ENCODE measurements around the gene RHBDL2. TPM values are rescaled to one million over a fixed set of nuclear protein-coding genes. Genes with fewer than 3 reads are reported as not detected.

The RHBDL2 gene
- total RNA-seq, 1 experiment from 2014 or later, result not detected

DNA sequence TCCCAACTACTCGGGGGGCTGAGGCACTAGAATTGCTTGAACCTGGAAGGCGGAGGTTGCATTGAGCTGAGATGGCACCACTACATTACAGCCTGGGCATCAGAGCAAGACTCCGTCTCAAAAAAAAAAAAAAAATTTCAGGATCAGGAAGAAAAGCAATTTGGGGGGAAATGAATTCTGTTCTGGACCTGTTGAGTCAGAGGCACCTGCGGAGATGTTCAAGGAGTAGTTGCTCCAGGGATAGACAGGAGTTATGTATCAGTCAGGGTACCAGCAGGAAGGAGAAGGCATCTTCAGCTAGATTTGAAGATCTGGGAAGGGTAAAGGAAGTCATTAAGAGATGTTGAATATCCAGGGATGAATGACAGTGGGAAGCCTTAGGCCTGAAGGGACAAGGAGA lies 2.9 kb upstream of the RHBDL2 start:
- intact Hi-C loops (cut with micrococcal nuclease), result no loop called here
- Histone ChIP-seq H4K20me1 (ENCODE audit: insufficient read depth) (no peaks in the 10 kb centered on the region), H3K4me2 (ENCODE audit: low read length) (no peak overlapping the region), H3K4me1 (ENCODE audit: control insufficient read depth in 1 of 2, insufficient read depth in 2 of 2, low read length in 2 of 2) (no peaks in the 10 kb centered on the region), H3K27me3 (ENCODE audit: insufficient read depth, low read length) (no peaks in the 10 kb centered on the region), H3K79me2 (ENCODE audit: insufficient read depth, low read length) (no peaks in the 10 kb centered on the region), H3K27ac (ENCODE audit: low read depth, low read length) (no peak overlapping the region), H3K4me3 (replicated peaks in 1 of 2; ENCODE audit: low read depth in 1 of 2, low read length in 2 of 2) (no peak overlapping the region), H2AFZ (ENCODE audit: low read depth, low read length, poor library complexity, severe bottlenecking) (no peak overlapping the region), H3K36me3 (ENCODE audit: control insufficient read depth in 1 of 2, insufficient read depth in 2 of 2, low read length in 2 of 2) (no peaks in the 10 kb centered on the region), H3K9ac (ENCODE audit: low read length) (no peak overlapping the region), H3K9me2 (ENCODE audit: insufficient read depth) (no peaks in the 10 kb centered on the region), H3K9me3 (ENCODE audit: control insufficient read depth in 1 of 2, insufficient read depth in 1 of 2, low read depth in 1 of 2, low read length in 2 of 2) (no peaks in the 10 kb centered on the region)
- ChIA-PET RAD21 (ENCODE audit: low non-redundant PET in 1 of 2, low total read pairs in 2 of 2, uncharacterized antibody in 2 of 2, unreplicated experiment in 2 of 2) (no interaction called here), POLR2A (no interaction called here), CTCF (no interaction called here)
- no TSS peak for BruUV-seq (replicated peaks)
- DNase-seq (ENCODE audit: low read depth, low spot score) (no peak), ATAC-seq (no peak)
- TF ChIP-seq TCF7L2 (IDR thresholded peaks at IDR 0.05; ENCODE audit: borderline replicate concordance, extremely low read depth, insufficient read depth, insufficient read length), result no peak
- TF ChIP-seq ZNF274 (IDR thresholded peaks at IDR 0.05; ENCODE audit: low read depth, low read length), result no peak
- TF ChIP-seq ZFX (IDR thresholded peaks at IDR 0.05), result no peak
- no peak for TF ChIP-seq SIN3A (IDR thresholded peaks at IDR 0.05; ENCODE audit: low read depth)
- no peak for TF ChIP-seq EZH2phosphoT487 (IDR thresholded peaks at IDR 0.05; ENCODE audit: borderline replicate concordance)
- TF ChIP-seq CBX3 (IDR thresholded peaks at IDR 0.05; ENCODE audit: low read depth), result no peak
- TF ChIP-seq, protein P1, sequence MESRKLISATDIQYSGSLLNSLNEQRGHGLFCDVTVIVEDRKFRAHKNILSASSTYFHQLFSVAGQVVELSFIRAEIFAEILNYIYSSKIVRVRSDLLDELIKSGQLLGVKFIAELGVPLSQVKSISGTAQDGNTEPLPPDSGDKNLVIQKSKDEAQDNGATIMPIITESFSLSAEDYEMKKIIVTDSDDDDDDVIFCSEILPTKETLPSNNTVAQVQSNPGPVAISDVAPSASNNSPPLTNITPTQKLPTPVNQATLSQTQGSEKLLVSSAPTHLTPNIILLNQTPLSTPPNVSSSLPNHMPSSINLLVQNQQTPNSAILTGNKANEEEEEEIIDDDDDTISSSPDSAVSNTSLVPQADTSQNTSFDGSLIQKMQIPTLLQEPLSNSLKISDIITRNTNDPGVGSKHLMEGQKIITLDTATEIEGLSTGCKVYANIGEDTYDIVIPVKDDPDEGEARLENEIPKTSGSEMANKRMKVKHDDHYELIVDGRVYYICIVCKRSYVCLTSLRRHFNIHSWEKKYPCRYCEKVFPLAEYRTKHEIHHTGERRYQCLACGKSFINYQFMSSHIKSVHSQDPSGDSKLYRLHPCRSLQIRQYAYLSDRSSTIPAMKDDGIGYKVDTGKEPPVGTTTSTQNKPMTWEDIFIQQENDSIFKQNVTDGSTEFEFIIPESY (IDR thresholded peaks at IDR 0.05; ENCODE audit: extremely low read depth, insufficient replicate concordance, low read length), result no peak
- no peak for TF ChIP-seq EZH2 (IDR thresholded peaks at IDR 0.05)
- TF ChIP-seq SP1 (IDR thresholded peaks at IDR 0.05; ENCODE audit: low read depth), result no peak
- no peak for TF ChIP-seq CEBPB (IDR thresholded peaks at IDR 0.05; ENCODE audit: low read depth)
- TF ChIP-seq POLR2A (IDR thresholded peaks at IDR 0.05; ENCODE audit: borderline replicate concordance, extremely low read depth, insufficient read depth, insufficient read length), result no peak
